Measurements from ENCODE around the gene PLEKHM2. TPM values are rescaled to one million over a fixed set of nuclear protein-coding genes. Genes with fewer than 3 reads are reported as not detected.
"Not testable (repeated sequence)": the region's sequence is repeated elsewhere in the genome, so short reads cannot be mapped to it uniquely, and the experiment has no call there.

The PLEKHM2 gene, protein sequence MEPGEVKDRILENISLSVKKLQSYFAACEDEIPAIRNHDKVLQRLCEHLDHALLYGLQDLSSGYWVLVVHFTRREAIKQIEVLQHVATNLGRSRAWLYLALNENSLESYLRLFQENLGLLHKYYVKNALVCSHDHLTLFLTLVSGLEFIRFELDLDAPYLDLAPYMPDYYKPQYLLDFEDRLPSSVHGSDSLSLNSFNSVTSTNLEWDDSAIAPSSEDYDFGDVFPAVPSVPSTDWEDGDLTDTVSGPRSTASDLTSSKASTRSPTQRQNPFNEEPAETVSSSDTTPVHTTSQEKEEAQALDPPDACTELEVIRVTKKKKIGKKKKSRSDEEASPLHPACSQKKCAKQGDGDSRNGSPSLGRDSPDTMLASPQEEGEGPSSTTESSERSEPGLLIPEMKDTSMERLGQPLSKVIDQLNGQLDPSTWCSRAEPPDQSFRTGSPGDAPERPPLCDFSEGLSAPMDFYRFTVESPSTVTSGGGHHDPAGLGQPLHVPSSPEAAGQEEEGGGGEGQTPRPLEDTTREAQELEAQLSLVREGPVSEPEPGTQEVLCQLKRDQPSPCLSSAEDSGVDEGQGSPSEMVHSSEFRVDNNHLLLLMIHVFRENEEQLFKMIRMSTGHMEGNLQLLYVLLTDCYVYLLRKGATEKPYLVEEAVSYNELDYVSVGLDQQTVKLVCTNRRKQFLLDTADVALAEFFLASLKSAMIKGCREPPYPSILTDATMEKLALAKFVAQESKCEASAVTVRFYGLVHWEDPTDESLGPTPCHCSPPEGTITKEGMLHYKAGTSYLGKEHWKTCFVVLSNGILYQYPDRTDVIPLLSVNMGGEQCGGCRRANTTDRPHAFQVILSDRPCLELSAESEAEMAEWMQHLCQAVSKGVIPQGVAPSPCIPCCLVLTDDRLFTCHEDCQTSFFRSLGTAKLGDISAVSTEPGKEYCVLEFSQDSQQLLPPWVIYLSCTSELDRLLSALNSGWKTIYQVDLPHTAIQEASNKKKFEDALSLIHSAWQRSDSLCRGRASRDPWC
- 13.4 and 18.6 TPM in 2 replicates for total RNA-seq (2014; rRNA removed; shearing (Covaris generic))

DNA sequence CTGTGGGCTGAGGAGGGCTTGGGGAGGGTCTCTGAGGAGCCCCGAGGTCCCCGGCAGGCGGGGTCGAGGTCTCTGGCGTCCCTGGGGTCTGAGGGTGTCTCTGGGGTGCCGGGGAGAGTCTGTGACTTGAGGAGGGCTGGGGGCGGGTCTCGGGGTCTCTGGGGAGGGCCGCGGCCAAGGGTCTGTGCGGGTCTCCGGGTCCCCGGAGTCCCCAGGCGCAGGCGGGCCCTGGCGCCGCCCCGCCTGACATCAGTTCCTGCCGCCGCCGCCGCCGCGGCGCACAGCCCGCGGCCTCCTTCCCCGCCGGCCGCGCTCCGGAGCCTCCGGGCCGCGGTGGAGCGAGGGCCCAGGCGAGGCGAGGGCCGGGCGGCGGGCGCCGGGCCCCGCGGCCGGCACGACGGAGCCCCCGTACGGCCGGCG is at the start of gene PLEKHM2:
PLEKHM2 (plus strand) TSS at position 279 of the 420 bp plus-strand sequence. CDS start 239 bp downstream, outside the sequence.
- no peak for DNase-seq (ENCODE audit: low spot score)

DNA sequence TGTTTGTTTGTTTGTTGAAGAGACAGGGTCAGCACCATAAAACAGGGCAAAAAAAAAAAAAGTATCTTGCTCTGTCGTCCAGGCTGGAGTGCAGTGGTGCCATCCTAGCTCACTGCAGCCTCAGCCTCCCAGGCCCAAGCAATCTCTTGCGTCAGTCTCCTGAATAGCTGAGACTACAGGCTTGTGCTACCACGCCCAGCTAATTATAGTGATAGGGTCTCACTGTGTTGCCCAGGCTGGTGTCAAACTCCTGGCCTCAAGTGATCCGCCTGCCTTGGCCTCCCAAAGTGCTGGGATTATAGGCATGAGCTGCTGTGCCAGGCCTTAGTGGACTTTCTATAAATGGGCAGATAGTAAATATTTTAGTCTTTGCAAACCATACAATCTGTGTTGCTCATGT is 47.7 kb upstream of the PLEKHM2 start:
- DNase-seq (ENCODE audit: low spot score), result no peak

DNA sequence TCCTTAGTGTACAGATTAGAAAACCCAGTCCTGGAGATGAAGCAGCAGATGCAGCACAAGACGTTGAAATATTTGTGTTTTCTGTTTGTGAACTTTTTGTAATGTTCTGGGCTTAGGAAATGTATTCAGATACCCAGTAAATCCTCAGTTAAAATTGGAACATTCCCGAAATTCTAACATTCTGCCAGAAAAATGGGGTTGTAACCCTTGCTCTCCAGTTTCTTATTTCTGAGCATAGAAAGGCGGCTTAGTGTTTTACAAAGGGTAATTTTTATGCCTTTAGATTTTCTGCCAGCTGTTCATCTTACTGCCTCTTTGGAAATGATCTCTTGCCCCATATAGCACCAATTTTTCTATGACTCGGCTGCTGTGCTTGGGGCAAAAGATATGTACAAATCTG is 46.3 kb upstream of the PLEKHM2 start:
- DNase-seq (ENCODE audit: low spot score), result no peak

DNA sequence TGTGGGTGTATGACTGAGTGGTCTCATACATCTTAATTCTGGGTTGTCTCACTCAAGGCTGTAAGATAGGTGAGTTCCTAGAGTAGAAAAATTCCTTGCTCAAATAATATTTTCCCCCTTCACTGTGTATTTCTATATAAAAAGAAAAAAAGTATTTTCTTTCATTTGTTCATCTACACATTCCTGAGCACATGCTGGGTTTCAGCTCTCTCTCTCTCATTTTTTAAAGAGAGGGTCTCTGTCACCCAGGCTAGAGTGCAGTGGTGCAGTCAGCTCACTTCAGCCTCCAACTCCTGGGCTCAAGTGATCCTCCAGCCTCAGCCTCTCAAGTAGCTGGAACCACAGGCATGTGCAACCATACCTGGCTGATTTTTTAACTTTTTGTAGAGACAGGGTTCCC is 44.9 kb upstream of the PLEKHM2 start:
- DNase-seq (ENCODE audit: low spot score), result no peak

DNA sequence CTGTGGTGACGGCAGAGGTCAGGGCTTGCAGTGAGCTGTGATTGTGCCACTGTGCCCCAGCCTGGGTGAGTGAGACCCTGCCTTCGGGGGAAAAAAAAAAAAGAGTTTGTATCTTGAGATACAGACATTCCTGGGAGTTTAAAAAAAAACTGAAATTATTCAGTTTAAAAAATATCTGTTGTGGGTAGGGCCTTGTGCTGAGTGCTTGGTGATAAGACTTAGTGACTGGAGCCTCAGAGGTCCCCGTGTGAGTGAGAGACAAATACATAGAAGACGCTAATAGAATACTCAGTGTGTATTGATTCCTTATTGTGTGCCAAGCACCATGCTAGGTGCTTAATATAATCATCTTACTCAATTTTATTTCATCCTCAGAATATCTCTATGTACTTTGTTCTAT is 44.2 kb upstream of the PLEKHM2 start:
- no peak for DNase-seq (ENCODE audit: low spot score)

DNA sequence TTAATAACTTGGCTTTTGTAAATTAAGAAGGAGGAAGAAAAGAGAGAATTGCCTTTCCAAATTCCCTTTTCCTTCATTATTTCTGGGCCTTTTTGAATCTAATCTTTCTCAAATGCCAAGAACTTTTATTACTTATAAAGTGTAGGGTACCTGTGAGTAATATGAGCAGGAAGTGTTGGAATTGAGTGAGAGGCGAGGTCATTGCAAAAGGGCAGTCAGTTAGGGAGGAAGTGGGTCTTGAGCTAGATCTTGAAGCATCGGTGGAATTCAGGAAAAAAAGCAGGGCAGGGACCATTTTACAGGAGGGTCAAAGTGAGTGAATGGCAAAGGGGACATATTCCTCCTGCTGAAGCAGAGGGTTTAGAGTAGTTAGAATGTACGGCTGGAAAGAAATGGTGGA is 43.5 kb upstream of the PLEKHM2 start:
- no peak for DNase-seq (ENCODE audit: low spot score)

DNA sequence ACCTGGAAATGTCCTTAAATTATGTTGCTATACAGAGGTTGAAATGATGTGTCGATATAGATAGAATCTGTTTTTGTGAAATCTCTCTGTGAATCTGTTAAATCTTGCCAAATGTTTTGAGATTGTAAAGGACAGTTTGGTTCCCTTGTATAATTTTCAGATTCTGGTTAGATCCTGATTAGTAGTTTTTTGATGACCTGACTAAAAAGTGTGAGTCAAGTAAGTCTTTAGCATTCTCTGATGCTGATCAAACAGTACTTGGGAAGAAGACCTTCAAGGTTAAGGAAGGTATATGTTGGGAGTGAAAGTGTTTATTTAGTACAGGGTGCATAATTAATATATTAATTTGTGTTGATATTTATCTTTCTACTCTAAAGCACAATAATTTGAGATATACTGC is 34.2 kb upstream of the PLEKHM2 start:
- no peak for DNase-seq (ENCODE audit: low spot score)

DNA sequence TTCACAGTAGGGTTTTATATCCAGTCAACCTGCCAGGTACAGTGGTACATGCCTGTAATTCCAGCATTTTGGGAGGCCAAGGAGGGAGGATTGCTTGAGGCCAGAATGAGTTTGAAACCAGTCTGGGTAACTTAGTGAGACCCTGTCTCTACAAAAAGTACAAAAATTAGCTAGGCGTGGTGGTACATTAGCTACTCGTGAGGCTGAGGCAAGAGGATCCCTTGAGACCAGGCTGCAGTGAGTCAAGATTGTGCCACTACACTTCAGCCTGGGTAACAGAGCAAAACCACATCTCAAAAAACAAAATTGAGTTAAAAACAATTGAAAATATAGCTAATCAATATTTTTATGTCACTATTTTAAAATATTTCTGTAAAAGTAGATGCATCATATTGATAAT is 33.7 kb upstream of the PLEKHM2 start:
- no peak for DNase-seq (ENCODE audit: low spot score)

DNA sequence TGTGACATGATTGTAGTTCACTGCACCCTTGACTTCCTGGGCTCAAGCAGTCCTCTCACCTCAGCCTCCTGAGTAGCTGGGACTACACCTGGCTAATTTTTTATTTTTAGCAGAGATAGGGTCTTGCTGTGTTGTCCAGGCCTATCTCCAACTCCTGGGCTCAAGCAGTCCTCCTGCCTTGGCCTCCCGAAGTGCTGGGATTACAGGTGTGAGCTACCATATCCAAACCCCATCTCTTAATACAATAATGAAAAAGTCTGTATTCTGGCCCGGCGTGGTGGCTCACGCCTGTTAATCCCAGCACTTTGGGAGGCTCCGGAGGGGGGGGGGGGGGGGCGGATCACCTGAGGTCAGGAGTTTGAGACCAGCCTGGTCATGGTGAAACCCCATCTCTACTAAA is 32.0 kb upstream of the PLEKHM2 start:
- DNase-seq (ENCODE audit: low spot score), result not testable (repeated sequence)

DNA sequence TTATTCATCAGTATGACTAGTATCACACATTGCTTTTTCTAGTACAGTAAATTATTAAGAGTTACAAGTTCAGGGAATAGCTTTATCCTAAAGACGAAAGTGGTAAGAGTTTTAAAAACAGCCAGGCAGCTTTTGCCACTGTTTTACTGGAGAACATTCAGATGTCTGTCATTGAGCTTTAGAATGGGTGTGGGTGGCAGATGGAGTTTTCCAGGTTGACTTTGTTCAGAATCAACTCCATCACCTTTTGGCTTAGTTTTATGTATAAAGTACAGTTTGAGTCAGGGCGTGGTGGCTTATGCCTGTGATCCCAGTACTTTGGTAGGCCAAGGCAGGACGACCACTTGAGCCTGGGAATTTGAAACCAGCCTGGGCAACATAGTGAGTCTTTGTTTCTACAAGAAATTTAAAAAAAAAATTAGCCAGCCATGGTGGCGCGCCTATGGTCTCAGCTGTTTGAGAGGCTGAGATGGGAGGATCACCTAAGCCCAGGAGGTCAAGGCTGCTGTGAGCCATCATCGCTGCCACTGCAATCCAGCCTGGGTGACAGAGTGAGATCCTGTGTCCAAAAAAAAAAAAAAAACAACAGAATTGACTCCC is 29.9 kb upstream of the PLEKHM2 start:
- no peak for DNase-seq (ENCODE audit: low spot score)

DNA sequence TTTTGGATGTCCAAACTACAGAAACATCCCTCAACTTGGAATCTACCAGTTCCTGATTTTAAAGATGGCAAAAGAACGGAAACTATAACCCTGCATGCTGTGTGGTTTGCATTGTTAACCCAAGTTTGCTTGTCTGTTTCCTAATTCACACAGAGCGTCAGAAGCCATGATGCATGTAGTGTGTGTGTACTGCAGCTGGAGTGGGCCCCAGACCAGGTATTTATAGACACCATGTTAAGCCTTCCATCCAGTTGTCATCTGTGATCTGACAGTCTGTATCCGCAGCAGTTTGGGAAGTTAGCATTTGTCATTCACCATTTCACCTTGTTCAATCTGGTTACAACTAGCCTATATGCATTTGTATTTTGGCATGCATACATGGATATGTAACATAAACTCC is 27.7 kb upstream of the PLEKHM2 start:
- DNase-seq (ENCODE audit: low spot score), result no peak

DNA sequence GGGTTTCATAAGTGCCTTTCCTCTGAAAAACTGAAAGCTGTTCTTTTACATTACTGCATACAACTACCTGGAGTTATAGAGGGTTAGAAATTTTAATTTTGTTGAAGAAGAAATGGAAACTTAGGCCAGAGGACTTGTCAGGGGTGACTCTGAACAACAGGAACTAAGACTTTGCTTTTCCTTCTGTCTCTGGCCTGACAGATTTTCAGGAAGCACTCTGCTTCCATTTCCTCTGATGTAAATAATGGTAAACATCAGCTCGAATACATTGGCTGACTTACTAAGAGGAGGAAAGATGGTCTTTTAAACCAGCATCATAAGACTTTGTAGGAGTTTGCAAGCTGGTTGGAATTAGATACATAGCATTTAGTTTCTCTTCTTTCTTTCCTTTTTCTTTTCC is 27.1 kb upstream of the PLEKHM2 start:
- DNase-seq (ENCODE audit: low spot score), result no peak

DNA sequence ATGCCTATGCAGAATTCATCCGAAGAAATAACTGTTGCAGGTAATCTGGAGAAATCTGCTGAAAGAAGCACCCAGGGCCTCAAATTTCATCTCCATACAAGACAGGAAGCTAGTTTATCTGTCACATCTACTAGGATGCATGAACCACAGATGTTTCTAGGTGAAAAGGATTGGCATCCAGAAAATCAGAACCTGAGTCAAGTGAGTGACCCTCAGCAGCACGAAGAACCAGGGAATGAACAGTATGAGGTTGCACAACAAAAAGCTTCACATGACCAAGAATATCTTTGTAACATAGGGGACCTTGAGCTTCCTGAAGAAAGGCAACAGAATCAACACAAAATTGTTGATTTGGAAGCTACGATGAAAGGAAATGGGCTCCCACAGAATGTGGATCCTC is 24.0 kb upstream of the PLEKHM2 start:
- no peak for DNase-seq (ENCODE audit: low spot score)

DNA sequence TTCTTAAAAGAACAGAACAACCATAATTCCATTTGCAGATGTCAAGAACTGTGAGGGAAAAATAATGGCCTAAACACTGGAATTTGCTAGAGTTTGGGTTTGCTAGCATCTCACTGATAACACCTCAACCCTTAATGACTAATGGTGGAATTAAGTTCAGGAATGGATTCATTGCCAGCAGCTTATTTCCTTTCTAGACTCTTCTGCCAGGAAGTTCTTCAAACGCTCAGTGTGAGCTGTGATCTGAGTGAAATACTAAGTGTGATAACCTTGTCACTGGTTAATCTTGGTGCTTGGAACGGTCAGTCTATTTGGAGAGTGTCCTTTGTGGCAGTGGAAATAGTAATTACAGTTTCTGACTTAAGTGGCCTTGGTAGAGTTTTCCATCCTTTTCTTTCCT is 21.6 kb upstream of the PLEKHM2 start:
- no peak for DNase-seq (ENCODE audit: low spot score)

DNA sequence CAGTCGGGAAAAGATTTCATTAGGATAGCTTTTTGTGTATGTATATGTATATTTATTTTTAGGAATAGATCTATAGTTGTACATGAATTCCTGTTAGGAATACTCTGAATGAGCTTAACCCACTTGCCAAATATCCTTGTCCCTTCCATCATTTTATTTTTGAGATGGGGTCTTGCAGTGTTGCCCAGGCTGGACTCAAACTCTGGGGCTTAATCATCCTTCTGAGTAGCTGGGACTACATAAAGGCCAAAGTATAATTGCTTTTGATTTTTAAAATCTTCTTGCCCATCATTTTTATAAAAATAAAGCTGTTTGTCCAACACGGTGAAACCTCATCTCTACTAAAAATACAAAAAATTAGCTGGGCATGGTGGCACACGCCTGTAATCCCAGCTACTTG is 20.2 kb upstream of the PLEKHM2 start:
- no peak for DNase-seq (ENCODE audit: low spot score)

DNA sequence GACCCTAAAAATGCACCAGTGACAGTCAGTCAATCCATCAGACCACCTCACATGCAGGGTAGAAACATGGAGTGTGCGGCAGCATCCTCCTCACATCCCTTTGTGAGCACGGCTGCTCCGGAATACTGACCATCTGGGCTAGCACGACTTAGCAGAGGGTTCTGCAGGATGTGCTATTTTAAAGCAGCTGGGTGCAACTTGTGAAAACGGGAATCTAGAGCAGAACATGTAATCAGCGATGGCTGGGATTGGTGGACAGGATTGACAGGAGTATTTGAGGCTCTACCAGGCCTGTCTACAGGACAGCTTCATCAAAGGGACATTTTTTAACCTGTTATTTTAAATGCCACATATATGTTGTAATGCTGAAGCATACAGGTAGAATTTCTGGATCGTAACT is 16.8 kb upstream of the PLEKHM2 start:
- no peak for DNase-seq (ENCODE audit: low spot score)

DNA sequence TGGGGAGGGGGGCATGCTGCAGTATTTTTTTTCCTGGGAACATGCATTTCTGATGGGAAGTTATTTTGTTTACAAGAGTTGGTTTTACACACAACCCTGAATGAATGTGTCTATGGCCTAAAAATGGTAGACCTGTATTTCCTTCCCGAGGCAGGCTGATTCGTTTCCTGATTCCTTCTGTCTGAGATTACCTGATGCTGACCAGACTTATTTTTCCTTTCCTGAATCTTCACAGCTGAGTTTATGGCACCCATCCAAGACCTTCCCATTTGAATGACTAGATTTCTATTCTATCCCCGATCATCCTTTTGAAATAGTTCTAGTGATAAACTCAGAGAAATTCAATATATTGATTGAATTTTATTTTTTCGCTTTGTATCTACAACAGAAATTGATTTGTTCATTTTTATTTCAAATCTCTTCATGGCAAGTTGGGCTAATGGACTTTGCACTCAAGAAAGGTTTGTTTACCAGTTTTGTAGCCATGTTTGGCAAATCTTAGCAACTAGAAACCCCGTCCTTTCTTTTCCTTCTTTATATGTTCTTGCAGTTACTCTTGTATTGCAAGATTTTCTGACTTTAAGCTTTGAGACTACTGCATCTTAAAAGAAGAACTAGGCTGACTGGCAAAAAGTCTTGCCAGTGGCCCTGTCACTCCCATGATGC is 15.9 kb upstream of the PLEKHM2 start:
- no peak for DNase-seq (ENCODE audit: low spot score)

DNA sequence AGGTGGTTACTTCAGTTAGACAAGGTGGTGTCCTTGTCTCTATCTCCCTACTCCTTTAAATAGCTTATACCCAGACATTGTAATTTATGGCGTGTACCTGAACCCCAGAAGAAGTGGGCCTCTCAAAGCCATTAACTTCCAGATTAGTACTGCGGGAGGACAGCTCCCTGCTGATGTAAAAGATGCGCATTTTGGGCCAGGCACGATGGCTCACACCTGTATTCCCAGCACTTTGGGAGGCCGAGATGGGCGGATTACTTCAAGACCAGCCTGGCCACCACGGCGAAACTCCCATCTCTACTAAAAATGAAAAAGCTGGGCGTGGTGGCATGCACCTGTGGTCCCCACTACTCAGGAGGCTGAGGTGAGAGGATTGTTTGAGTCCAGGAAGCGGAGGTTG is 15.0 kb upstream of the PLEKHM2 start:
- no peak for DNase-seq (ENCODE audit: low spot score)

DNA sequence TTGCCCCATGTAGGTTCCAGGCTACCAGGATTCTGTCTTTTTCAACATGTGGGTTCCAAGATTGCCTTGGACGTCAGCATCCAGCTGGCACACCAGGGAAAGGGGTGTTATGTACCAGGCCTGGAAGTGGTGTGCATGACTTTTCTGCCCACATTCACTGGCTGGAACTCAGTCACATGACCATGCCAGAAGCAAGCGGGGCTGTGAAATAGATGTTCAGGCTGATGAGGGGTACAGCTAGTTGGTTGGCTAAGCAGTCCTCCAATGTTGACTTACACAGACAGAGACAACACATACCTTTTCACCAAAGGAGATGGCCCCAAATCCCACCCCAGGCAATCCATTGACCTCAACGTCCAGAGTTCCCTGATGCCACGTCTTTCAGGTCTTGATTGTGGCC is 14.3 kb upstream of the PLEKHM2 start:
- no peak for DNase-seq (ENCODE audit: low spot score)

DNA sequence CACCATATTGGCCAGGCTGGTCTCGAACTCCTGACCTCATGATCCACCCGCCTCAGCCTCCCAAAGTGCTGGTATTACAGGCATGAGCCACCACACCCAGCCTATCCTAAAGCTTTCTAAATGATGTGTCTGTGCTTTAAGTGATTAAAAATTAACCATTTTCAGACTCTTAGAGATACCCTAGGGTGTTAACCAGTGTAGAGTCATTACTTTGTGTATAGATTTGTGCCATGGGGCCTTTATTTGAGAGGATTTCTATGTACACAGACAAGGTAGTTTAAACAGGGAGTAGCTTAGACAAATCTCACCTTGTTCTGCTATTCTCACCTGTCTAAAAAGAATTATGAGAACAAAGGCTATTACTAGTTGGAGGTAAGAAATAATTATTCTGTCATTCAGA is 12.7 kb upstream of the PLEKHM2 start:
- DNase-seq (ENCODE audit: low spot score), result no peak

DNA sequence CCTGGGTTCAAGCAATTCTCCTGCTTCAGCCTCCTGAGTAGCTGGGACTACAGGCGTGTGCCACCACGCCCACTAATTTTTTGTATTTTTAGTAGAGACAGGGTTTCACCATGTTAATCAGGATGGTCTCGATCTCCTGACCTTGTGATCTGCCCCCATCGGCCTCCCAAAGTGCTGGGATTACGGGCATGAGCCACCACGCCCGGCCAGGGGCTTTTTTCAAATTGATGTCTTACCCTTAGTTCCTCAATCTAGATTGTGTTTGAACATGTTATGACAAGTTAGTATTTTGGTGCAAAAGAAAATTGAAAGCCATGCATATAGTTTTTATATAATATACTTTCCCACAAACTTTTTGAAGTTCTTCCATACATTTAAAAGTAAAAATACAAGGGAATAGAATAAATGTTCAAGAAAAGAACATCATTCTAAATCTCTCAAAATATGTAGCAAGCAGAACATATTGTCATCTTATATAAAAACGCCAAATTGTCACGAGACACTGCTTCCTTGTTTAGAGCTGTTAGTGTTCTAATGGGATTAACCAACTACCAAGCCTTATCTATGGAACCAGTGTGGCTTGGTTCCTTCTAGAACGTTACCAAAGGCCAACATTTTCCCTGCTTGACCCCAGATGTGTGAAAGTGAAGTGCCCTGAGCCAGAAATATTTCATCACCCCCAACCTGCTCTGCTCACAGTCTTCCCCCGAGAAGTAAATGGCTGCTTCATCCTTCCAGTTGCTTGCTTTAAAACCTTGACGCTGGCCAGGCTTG is 9.5 kb upstream of the PLEKHM2 start:
- no peak for DNase-seq (ENCODE audit: low spot score)
